ENCODE data around the gene EML4.

- TF ChIP-seq CTCF (IDR thresholded peaks at IDR 0.05), result no peak
- TF ChIP-seq POLR2A (IDR thresholded peaks at IDR 0.05), result no peak
These were observed 199.8 kb downstream of the EML4 start for GRCh38 chr2:42368817-42369531.

All from heart left ventricle (tissue), 13 donors.